PC-3 (cell line): ENCODE results near the gene ATXN7L1. TPM values are rescaled to one million over a fixed set of nuclear protein-coding genes. Genes with fewer than 3 reads are reported as not detected.
A peak's percentile ranks its signal among the peaks of the same experiment; 100 is the strongest.

Source experiments
- ATAC-seq: fragments of 200-7000 bp; cut with Tn5 transposase; 2 replicates; pipeline ENCODE4 v1.9.1; 2020; ENCODE audit warnings: mild to moderate bottlenecking, moderate library complexity
- BruUV-seq: library from RNA; stranded (reverse); fragments of 400-500 nt; replicated peaks from 2 replicates; lab custom pipeline; 2021; lab: Mats Ljungman, UMichigan
- CTCF ChIA-PET: fragments of 300-600 bp; sonication (Branson Sonifier 250); formaldehyde crosslinking; loops from one replicate; lab custom pipeline; 2022; ENCODE audit warnings: antibody characterized with exemption; lab: Charles Lee
- POLR2A ChIA-PET: fragments of 300-600 bp; sonication (Branson Sonifier 250); formaldehyde crosslinking; loops from one replicate; lab custom pipeline; 2022; ENCODE audit warnings: antibody characterized with exemption; ENCODE audit not compliant: unreplicated experiment; lab: Charles Lee
- DNase-seq: peaks from one replicate; pipeline ENCODE4 v3.0.0-alpha.2; 2015
- H2AFZ ChIP-seq: fragments of 300-600 bp; sonication (generic); 2 replicates; pipeline ENCODE4 v1.6.0; 2016; ENCODE audit warnings: antibody characterized with exemption, low read length
- H3F3A ChIP-seq: fragments of 300-600 bp; sonication (generic); one replicate; pipeline ENCODE4 v1.6.0; 2017; ENCODE audit warnings: antibody characterized with exemption, low read length, control low read depth, mild to moderate bottlenecking; ENCODE audit not compliant: unreplicated experiment
- H3K27ac ChIP-seq: fragments of 300-600 bp; sonication (generic); 2 replicates; pipeline ENCODE4 v1.5.1; 2016; ENCODE audit warnings: mild to moderate bottlenecking, low read length
- H3K27me3 ChIP-seq: fragments of 300-600 bp; sonication (generic); 2 replicates; pipeline ENCODE4 v1.6.1; 2016; ENCODE audit warnings: low read length, mixed read lengths
- H3K36me3 ChIP-seq: fragments of 300-600 bp; sonication (generic); 2 replicates; pipeline ENCODE4 v1.6.1; 2016; ENCODE audit warnings: low read depth, mixed run types, low read length, mixed read lengths
- H3K4me1 ChIP-seq: fragments of 300-600 bp; sonication (generic); 2 replicates; pipeline ENCODE4 v1.5.1; 2016; ENCODE audit warnings: low read length; ENCODE audit not compliant: insufficient read depth
- H3K4me2 ChIP-seq: fragments of 300-600 bp; sonication (generic); 2 replicates; pipeline ENCODE4 v1.6.0; 2016; ENCODE audit warnings: low read length
- H3K4me3 ChIP-seq: fragments of 300-600 bp; sonication (generic); 2 replicates; pipeline ENCODE4 v1.5.1; 2016; ENCODE audit warnings: mild to moderate bottlenecking, low read length, mixed read lengths
- H3K79me2 ChIP-seq: fragments of 300-600 bp; sonication (generic); 2 replicates; pipeline ENCODE4 v1.6.1; 2017; ENCODE audit warnings: low read length, mixed read lengths
- H3K9ac ChIP-seq: fragments of 300-600 bp; sonication (generic); 2 replicates; pipeline ENCODE4 v1.6.0; 2016; ENCODE audit warnings: mild to moderate bottlenecking, low read length
- H3K9me2 ChIP-seq: fragments of 300-600 bp; sonication (generic); replicated peaks from 2 replicates; pipeline ENCODE4 v1.6.1; 2016; ENCODE audit warnings: mixed run types, low read length, mixed read lengths
- H3K9me3 ChIP-seq: fragments of 300-600 bp; sonication (generic); 2 replicates; pipeline ENCODE4 v1.6.1; 2016; ENCODE audit warnings: low read length, mixed read lengths
- H4K20me1 ChIP-seq: fragments of 300-600 bp; sonication (generic); 2 replicates; pipeline ENCODE4 v1.6.1; 2016; ENCODE audit warnings: low read length, mixed read lengths
- EZH2 ChIP-seq: fragments of 300-600 bp; sonication (generic); IDR thresholded peaks from one replicate; pipeline ENCODE4 v1.6.1; 2017; ENCODE audit warnings: antibody characterized with exemption, mild to moderate bottlenecking, low read length; ENCODE audit not compliant: unreplicated experiment
- EZH2phosphoT487 ChIP-seq: fragments of 300-600 bp; sonication (generic); IDR thresholded peaks from 2 replicates; pipeline ENCODE4 v1.6.1; 2018; ENCODE audit warnings: mild to moderate bottlenecking, antibody characterized with exemption, low read length, borderline replicate concordance
- intact Hi-C: fragments of 100-400 bp; cut with micrococcal nuclease; formaldehyde crosslinking; loops from 2 replicates; pipeline ENCODE4 v1.9.0; 2023
- total RNA-seq: library from RNA; depleted of rRNA; stranded (reverse); fragments of >200 nt; gene quantifications from 2 replicates; pipeline ENCODE4 v1.2.3, GENCODE V29; 2014
- TF ChIP-seq, protein P1 (sequence below): fragments of 300-600 bp; sonication (generic); conservative IDR thresholded peaks from 2 replicates; pipeline ENCODE4 v1.5.1; 2017; ENCODE audit warnings: antibody characterized with exemption, low read depth, mild to moderate bottlenecking, low read length

The ATXN7L1 gene
- total RNA-seq, 1 experiment from 2014 or later: 16.0 TPM

DNA sequence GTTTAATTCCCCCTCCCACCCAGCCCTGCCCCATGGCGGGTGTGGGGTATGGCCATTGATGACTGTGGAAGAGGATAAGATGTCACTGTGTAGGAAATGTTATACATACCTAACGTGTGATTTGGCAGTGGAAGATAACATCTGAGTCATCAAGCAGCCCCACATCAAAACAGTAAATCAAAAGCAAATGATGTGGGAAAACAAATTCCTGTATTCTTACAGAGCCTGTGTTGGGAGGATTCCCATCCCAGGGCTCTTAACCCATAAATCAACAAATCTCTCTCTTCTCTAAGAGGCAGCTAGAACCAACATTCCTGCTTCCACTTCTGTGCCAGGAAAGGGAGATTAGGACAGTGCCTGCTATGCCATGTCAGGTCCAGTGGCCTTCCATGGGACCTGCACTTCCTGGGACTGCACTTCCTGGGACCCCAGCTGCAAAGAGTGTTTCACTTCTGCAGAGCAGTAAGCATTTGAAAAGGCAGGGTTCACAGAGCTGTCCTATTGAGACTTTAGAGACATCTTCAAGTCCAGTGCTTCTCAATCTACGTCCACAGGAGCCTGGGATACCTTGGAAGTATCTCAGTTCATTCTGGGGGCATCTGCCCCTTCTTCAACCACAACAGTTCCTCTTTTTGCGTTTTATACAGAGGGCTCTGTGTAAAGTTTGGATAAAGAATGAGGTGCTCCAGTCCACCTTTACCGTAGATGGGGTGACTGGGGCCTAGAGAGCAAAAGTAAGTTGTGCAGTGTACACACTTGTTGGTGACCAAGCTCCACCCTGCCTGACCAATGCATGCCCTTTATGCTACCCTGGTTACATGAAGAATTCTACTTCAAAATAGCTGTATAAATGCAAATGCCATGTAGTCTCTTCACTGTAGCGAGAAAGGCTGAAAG is 45.7 kb downstream of the ATXN7L1 start:
- ChIA-PET CTCF (interaction anchor here (0.7 kb wide), 1 partner anchor 174 kb away, joined by 3 read pairs; no protein-coding TSS in a partner anchor), POLR2A (no interaction called here)
- DNase-seq: peak; percentile 99
- no peaks in the 10 kb centered on the region for H4K20me1 ChIP-seq
- H3F3A ChIP-seq: peaks cover 6% of the 10 kb centered on the region
- H3K9me2 ChIP-seq: no peaks in the 10 kb centered on the region
- H3K27ac ChIP-seq: peak overlapping the region; percentile 82
- H3K27me3 ChIP-seq: no peaks in the 10 kb centered on the region
- H3K4me1 ChIP-seq: peaks cover 57% of the 10 kb centered on the region
- no TSS peak for BruUV-seq
- H3K79me2 ChIP-seq: no peaks in the 10 kb centered on the region; the same call in 1 of the 2 replicates
- TF ChIP-seq EZH2phosphoT487: no peak
- TF ChIP-seq, protein P1, sequence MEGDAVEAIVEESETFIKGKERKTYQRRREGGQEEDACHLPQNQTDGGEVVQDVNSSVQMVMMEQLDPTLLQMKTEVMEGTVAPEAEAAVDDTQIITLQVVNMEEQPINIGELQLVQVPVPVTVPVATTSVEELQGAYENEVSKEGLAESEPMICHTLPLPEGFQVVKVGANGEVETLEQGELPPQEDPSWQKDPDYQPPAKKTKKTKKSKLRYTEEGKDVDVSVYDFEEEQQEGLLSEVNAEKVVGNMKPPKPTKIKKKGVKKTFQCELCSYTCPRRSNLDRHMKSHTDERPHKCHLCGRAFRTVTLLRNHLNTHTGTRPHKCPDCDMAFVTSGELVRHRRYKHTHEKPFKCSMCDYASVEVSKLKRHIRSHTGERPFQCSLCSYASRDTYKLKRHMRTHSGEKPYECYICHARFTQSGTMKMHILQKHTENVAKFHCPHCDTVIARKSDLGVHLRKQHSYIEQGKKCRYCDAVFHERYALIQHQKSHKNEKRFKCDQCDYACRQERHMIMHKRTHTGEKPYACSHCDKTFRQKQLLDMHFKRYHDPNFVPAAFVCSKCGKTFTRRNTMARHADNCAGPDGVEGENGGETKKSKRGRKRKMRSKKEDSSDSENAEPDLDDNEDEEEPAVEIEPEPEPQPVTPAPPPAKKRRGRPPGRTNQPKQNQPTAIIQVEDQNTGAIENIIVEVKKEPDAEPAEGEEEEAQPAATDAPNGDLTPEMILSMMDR: no peak
- TF ChIP-seq EZH2: no peak
- ATAC-seq: peak; percentile 82
- intact Hi-C loops: loop anchor here (1.0 kb wide), 5 partner anchors 36 to 181 kb away; partner anchors contain the start of gene ATXN7L1
- H3K4me3 ChIP-seq: no peak overlapping the region
- H3K9me3 ChIP-seq: no peaks in the 10 kb centered on the region
- H3K4me2 ChIP-seq: peak overlapping the region; percentile 55
- H2AFZ ChIP-seq: no peak overlapping the region
- no peaks in the 10 kb centered on the region for H3K36me3 ChIP-seq
- peak overlapping the region; percentile 26; the same call in 1 of the 2 replicates for H3K9ac ChIP-seq

DNA sequence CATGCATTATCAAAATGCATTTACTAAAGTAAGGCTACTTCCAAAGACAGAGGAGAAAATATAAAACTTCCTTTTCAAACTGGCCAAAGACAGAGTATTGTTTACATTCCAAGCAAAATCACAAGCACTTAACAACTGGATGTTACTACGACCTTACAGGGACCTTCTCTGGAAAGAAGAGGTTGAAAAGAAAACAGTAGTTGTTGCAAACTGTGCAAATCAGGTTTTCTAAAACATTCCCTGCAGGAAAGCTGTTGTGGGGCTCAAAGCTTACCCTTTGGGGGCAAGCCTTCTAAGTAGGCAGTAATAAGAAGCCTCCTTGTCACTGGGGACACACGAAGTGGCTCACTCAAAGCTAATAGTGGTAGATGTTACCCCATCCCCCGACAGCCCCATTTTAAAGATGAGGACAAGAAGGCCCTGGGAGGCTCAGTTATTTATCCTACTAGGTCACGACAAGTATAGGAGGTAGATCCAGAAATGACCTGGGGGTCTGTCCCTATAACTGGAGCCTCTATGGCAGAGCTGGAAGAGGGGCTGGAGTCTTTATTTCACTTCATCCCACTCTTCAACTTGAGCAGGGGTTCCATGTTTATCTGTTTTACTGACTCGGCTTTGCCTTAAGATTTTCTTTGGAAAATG is 46.6 kb downstream of the ATXN7L1 start:
- Histone ChIP-seq H3K9me3 (no peaks in the 10 kb centered on the region), H3K79me2 (no peaks in the 10 kb centered on the region; the same call in 1 of the 2 replicates), H3K4me2 (peak overlapping the region; percentile 47), H2AFZ (no peak overlapping the region), H3K4me3 (no peak overlapping the region), H3F3A (peaks cover 6% of the 10 kb centered on the region), H3K9ac (peak overlapping the region; percentile 4; the same call in 1 of the 2 replicates), H3K9me2 (no peaks in the 10 kb centered on the region), H3K36me3 (no peaks in the 10 kb centered on the region), H3K27ac (peak overlapping the region; percentile 32), H3K27me3 (no peaks in the 10 kb centered on the region), H3K4me1 (peaks cover 57% of the 10 kb centered on the region), H4K20me1 (no peaks in the 10 kb centered on the region)
- no peak for ATAC-seq
- DNase-seq: peak; percentile 9
- intact Hi-C loops: loop anchor here (1.0 to 5.0 kb wide), 6 partner anchors 36 to 792 kb away; partner anchors contain the start of gene ATXN7L1
- BruUV-seq: TSS peak; percentile 15
- POLR2A ChIA-PET: no interaction called here
- TF ChIP-seq, protein P1: no peak
- TF ChIP-seq EZH2 (no peak), EZH2phosphoT487 (no peak)
- CTCF ChIA-PET: no interaction called here
